ENCODE results near the gene SLC35F1. TPM values are rescaled to one million over a fixed set of nuclear protein-coding genes. Genes with fewer than 3 reads are reported as not detected.
A peak's percentile ranks its signal among the peaks of the same experiment; 100 is the strongest.

Gene SLC35F1
- polyA plus RNA-seq, 1 donor from 2014 or later: 35.1 TPM

DNA sequence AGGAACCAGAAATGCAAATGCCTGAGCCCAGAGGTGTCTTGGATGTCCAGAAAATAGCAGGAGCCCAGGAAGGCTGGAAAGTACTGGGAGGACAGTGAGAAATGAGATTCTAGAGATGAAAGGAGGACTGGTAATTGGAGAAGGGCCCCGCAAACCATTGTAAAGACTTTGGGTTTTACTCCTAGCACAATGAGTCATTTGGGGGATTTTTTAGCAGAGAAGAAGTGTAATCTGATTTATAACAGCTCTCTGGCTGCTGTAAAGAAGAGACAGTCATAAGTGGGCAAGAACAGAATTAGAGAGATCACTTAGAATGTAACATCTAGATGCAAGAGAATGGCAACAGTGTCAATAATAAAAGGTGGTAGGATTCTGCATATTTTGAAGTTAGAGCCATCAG, 40.2 kb downstream of the SLC35F1 start:
- H2AFZ ChIP-seq (ENCODE audit: low read depth, low read length): no peak overlapping the region
- H3K9me3 ChIP-seq (ENCODE audit: low read length): no peaks in the 10 kb centered on the region
- H3K4me2 ChIP-seq (ENCODE audit: low read length): no peak overlapping the region
- no peak overlapping the region for H3K27ac ChIP-seq (ENCODE audit: low read length)
- TF ChIP-seq EZH2 (IDR thresholded peaks at IDR 0.05; ENCODE audit: borderline replicate concordance, insufficient read depth, low read length, poor library complexity, severe bottlenecking) (no peak), EP300 (conservative IDR thresholded peaks at IDR 0.05; ENCODE audit: poor library complexity, severe bottlenecking) (no peak), MXI1 (conservative IDR thresholded peaks at IDR 0.05; ENCODE audit: poor library complexity, severe bottlenecking) (no peak), RAD21 (conservative IDR thresholded peaks at IDR 0.05) (no peak), POLR2AphosphoS5 (IDR thresholded peaks at IDR 0.05) (no peak), TAF1 (IDR thresholded peaks at IDR 0.05; ENCODE audit: low read depth) (no peak), SMC3 (conservative IDR thresholded peaks at IDR 0.05; ENCODE audit: poor library complexity) (no peak)
- TF ChIP-seq, protein P1, sequence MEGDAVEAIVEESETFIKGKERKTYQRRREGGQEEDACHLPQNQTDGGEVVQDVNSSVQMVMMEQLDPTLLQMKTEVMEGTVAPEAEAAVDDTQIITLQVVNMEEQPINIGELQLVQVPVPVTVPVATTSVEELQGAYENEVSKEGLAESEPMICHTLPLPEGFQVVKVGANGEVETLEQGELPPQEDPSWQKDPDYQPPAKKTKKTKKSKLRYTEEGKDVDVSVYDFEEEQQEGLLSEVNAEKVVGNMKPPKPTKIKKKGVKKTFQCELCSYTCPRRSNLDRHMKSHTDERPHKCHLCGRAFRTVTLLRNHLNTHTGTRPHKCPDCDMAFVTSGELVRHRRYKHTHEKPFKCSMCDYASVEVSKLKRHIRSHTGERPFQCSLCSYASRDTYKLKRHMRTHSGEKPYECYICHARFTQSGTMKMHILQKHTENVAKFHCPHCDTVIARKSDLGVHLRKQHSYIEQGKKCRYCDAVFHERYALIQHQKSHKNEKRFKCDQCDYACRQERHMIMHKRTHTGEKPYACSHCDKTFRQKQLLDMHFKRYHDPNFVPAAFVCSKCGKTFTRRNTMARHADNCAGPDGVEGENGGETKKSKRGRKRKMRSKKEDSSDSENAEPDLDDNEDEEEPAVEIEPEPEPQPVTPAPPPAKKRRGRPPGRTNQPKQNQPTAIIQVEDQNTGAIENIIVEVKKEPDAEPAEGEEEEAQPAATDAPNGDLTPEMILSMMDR (IDR thresholded peaks at IDR 0.05; ENCODE audit: poor library complexity, severe bottlenecking): no peak
- H4K20me1 ChIP-seq (ENCODE audit: insufficient read depth): no peaks in the 10 kb centered on the region
- no peaks in the 10 kb centered on the region for H3K27me3 ChIP-seq (ENCODE audit: insufficient read depth, low read depth, low read length)
- H3K9me2 ChIP-seq (ENCODE audit: insufficient read depth, low read length): no peaks in the 10 kb centered on the region
- no peak overlapping the region for H3K4me3 ChIP-seq (ENCODE audit: low read length)
- no peaks in the 10 kb centered on the region for H3F3A ChIP-seq (ENCODE audit: insufficient read depth, low read length, poor library complexity, severe bottlenecking)
- H3K79me2 ChIP-seq (replicated peaks; ENCODE audit: insufficient read depth, low read length): peaks cover 4% of the 10 kb centered on the region
- no peaks in the 10 kb centered on the region for H3K36me3 ChIP-seq (ENCODE audit: insufficient read depth, low read length)
- H3K9ac ChIP-seq (ENCODE audit: low read length): no peak overlapping the region

DNA sequence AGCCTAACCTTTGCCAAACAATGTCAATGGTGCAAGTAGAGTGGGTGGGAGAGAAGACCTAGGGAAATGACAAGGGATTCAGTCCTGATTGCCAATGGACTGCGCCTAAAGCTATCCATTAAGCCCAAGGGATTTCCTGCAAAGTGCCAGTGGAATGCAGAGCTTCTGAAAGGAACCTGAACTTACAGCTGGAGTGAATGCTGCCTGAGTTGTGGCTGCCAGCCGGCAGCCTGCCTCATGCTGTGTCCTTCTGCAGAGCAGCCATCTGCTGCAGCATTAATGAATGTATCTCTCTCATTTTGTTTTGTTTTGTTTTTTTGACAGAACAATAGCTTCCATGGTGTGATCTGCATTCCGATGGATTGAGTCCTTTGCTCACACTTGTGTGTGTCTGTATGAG, 44.7 kb downstream of the SLC35F1 start:
- H3K9me3 ChIP-seq (ENCODE audit: low read length): no peaks in the 10 kb centered on the region
- TF ChIP-seq MXI1 (conservative IDR thresholded peaks at IDR 0.05; ENCODE audit: poor library complexity, severe bottlenecking) (no peak), TAF1 (IDR thresholded peaks at IDR 0.05; ENCODE audit: low read depth) (no peak), EP300 (conservative IDR thresholded peaks at IDR 0.05; ENCODE audit: poor library complexity, severe bottlenecking) (no peak), POLR2AphosphoS5 (IDR thresholded peaks at IDR 0.05) (no peak), SMC3 (conservative IDR thresholded peaks at IDR 0.05; ENCODE audit: poor library complexity) (no peak), EZH2 (IDR thresholded peaks at IDR 0.05; ENCODE audit: borderline replicate concordance, insufficient read depth, low read length, poor library complexity, severe bottlenecking) (no peak), RAD21 (conservative IDR thresholded peaks at IDR 0.05) (no peak)
- TF ChIP-seq, protein P2, sequence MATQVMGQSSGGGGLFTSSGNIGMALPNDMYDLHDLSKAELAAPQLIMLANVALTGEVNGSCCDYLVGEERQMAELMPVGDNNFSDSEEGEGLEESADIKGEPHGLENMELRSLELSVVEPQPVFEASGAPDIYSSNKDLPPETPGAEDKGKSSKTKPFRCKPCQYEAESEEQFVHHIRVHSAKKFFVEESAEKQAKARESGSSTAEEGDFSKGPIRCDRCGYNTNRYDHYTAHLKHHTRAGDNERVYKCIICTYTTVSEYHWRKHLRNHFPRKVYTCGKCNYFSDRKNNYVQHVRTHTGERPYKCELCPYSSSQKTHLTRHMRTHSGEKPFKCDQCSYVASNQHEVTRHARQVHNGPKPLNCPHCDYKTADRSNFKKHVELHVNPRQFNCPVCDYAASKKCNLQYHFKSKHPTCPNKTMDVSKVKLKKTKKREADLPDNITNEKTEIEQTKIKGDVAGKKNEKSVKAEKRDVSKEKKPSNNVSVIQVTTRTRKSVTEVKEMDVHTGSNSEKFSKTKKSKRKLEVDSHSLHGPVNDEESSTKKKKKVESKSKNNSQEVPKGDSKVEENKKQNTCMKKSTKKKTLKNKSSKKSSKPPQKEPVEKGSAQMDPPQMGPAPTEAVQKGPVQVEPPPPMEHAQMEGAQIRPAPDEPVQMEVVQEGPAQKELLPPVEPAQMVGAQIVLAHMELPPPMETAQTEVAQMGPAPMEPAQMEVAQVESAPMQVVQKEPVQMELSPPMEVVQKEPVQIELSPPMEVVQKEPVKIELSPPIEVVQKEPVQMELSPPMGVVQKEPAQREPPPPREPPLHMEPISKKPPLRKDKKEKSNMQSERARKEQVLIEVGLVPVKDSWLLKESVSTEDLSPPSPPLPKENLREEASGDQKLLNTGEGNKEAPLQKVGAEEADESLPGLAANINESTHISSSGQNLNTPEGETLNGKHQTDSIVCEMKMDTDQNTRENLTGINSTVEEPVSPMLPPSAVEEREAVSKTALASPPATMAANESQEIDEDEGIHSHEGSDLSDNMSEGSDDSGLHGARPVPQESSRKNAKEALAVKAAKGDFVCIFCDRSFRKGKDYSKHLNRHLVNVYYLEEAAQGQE (IDR thresholded peaks at IDR 0.05; ENCODE audit: borderline replicate concordance): no peak
- TF ChIP-seq, protein P1 (IDR thresholded peaks at IDR 0.05; ENCODE audit: poor library complexity, severe bottlenecking): no peak
- H3K79me2 ChIP-seq (replicated peaks; ENCODE audit: insufficient read depth, low read length): no peaks in the 10 kb centered on the region
- H3F3A ChIP-seq (ENCODE audit: insufficient read depth, low read length, poor library complexity, severe bottlenecking): no peaks in the 10 kb centered on the region
- H3K9ac ChIP-seq (ENCODE audit: low read length): no peak overlapping the region
- no peak overlapping the region for H3K27ac ChIP-seq (ENCODE audit: low read length)
- no peak overlapping the region for H2AFZ ChIP-seq (ENCODE audit: low read depth, low read length)
- H4K20me1 ChIP-seq (ENCODE audit: insufficient read depth): no peaks in the 10 kb centered on the region
- no peaks in the 10 kb centered on the region for H3K27me3 ChIP-seq (ENCODE audit: insufficient read depth, low read depth, low read length)
- H3K4me2 ChIP-seq (ENCODE audit: low read length): no peak overlapping the region
- no peaks in the 10 kb centered on the region for H3K9me2 ChIP-seq (ENCODE audit: insufficient read depth, low read length)
- H3K4me3 ChIP-seq (ENCODE audit: low read length): peak overlapping the region; percentile 20
- H3K36me3 ChIP-seq (ENCODE audit: insufficient read depth, low read length): no peaks in the 10 kb centered on the region

Measured in neural cell (in vitro differentiated cells).